HG03139 (cell line): ENCODE data around the gene PRKAR1B.

Experiments
- ATAC-seq: cut with Tn5 transposase; IDR thresholded peaks from one replicate; pipeline ENCODE4 v1.9.1; 2021; ENCODE audit not compliant: unreplicated experiment

The PRKAR1B gene

DNA sequence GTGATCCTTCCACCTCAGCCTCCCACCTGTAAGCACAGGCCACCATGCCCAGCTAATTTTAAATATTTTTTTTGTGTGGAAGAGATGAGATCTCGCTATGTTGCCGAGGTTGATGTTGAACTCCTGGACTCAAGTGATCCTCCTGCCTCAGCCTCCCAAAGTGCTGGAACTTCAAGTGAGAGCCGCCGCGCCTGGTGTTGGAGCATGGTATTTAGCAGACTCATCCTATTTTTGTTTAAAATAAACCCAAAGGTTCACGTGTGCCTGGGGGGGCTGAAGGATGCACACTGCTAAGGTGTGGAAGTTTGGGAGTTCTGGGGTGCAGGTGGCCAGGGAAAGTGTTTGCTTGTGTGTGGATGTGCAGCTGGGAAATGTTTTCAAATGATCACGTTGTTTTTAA lies 225.6 kb downstream of the PRKAR1B start:
- ATAC-seq, result no peak

DNA sequence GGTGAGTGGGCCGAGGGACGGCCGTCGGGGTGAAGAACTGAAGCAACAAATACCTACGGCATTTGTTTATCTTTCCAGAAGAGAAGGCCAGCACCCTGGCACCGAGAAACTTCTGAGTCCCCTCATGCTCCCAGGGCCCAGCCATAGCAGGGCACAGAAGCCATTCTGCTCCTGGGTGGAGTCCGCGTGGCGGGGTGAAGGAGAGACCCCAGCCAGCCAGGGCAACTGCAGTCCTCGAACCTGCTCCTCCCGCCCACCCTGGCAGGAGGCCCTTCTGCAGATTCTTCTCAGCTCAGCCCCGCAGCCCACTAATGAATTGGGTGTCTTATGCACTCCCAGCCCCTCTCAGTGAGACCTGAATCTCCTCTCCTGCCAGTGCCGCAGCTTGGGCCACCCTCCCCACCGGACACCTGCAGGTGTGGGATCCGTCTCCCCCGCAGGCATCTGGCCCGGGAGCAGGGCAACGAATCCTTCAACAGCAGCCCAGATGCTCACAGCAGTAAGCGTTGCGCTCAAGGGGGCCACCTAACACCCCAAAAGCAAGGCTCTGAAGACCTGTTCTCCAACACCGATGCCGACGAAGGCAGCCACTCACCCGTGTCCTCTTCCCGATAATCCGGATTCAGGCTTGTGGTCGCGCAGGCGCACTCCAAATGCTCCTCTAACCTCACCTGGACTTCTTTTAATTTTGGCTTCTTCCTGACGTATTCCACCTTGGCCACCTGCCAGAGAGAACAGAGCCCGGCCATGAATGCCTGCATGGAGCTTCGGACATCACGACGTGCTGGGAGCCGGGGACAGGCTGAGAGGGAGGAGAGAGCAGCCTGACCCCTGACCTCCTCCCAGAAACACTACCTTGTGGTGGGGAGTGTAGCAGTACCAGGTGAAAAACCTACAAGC lies 226.3 kb downstream of the PRKAR1B start:
- no peak for ATAC-seq

DNA sequence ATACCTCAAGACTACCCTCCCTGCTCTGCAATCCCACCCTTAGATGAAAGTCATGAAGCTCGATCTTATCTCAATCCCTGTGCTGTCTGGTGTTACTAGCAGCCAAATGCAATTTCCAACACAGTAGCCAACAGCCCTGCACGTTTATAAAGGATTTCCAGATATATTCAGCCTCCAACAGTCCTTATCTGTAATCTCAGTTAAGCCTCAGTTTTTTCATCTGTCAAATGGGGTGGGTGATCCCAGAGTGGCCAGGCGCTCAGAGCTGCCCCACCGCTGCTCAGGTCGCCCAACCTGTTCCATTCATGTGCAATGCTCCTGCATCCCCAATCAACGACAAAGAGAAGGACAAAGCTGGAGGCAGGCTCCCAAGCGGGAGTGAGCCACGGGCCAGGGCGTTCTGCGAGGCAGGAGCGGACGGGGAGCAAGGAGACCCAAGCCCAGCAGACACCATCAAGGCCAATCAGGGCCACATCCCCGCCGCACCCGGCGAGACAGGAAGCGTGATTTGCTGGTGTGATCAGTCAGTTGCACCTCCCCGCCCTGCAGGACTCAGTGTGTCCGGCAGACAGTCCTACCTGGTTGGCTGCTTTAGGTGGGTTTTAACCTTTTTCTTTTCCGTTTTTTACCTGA lies 227.1 kb downstream of the PRKAR1B start:
- no peak for ATAC-seq
